Neural cell (in vitro differentiated cells): ENCODE results near the gene PCBD1.

Experiments used
- RAD21 ChIP-seq: fragments of 450-650 bp; conservative IDR thresholded peaks from 2 replicates; pipeline ENCODE4 v1.6.1; 2014; ENCODE audit warnings: antibody characterized with exemption, mild to moderate bottlenecking, moderate library complexity
- REST ChIP-seq: IDR thresholded peaks from 2 replicates; pipeline ENCODE4 v1.6.1; 2012; ENCODE audit warnings: borderline replicate concordance
- SMC3 ChIP-seq: fragments of 450-650 bp; conservative IDR thresholded peaks from 2 replicates; pipeline ENCODE4 v1.6.1; 2014; ENCODE audit warnings: antibody characterized with exemption, mild to moderate bottlenecking, moderate library complexity; ENCODE audit not compliant: poor library complexity
- TAF1 ChIP-seq: IDR thresholded peaks from 2 replicates; pipeline ENCODE4 v1.6.1; 2012; ENCODE audit warnings: low read depth
- TF ChIP-seq, protein P1 (sequence below): fragments of 450-650 bp; IDR thresholded peaks from 2 replicates; pipeline ENCODE4 v1.5.1; 2014; ENCODE audit warnings: antibody characterized with exemption, mild to moderate bottlenecking, moderate library complexity; ENCODE audit not compliant: poor library complexity, severe bottlenecking

DNA sequence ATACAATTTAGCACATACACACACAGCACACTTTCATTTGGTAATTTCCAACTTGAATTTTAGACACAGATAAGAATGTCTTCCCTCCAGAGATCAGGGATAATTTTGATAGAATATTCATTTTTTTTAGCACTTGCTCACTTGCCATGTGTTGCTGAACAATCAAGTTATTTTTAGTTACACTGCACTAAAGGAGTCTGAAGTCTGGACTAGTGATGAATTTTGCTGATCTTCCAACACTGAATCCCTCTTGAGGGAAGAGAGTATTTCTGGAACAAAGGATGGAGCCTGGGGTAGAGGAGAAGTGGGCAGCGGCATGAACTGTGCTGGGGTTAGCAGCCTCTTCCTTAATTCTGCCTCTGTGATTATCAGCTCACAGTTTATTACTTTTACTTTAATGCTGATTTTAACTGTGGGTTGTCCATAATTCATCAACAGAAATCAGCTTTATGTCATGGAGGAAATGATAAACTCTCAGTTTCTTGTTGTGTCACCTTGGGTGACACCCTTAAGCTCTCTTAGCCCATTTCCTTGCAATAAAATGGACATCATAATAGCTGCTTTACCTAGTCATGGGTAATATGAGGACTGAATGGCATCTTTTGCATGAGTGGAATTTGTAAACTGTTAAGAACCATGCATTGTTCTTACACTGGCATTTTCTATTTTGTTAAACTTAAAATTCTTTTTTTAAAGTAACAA lies 40.6 kb downstream of the PCBD1 start:
- TF ChIP-seq, protein P1, sequence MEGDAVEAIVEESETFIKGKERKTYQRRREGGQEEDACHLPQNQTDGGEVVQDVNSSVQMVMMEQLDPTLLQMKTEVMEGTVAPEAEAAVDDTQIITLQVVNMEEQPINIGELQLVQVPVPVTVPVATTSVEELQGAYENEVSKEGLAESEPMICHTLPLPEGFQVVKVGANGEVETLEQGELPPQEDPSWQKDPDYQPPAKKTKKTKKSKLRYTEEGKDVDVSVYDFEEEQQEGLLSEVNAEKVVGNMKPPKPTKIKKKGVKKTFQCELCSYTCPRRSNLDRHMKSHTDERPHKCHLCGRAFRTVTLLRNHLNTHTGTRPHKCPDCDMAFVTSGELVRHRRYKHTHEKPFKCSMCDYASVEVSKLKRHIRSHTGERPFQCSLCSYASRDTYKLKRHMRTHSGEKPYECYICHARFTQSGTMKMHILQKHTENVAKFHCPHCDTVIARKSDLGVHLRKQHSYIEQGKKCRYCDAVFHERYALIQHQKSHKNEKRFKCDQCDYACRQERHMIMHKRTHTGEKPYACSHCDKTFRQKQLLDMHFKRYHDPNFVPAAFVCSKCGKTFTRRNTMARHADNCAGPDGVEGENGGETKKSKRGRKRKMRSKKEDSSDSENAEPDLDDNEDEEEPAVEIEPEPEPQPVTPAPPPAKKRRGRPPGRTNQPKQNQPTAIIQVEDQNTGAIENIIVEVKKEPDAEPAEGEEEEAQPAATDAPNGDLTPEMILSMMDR: no peak
- TF ChIP-seq TAF1: no peak
- TF ChIP-seq SMC3: no peak
- no peak for TF ChIP-seq RAD21
- TF ChIP-seq REST: no peak
